A673 (cell line): ENCODE data around the gene SMIM24. TPM values are rescaled to one million over a fixed set of nuclear protein-coding genes. Genes with fewer than 3 reads are reported as not detected.

Experiments
- BruUV-seq: library from RNA; stranded (reverse); fragments of 400-500 nt; replicated peaks from 2 replicates; lab custom pipeline; 2021; lab: Mats Ljungman, UMichigan
- CTCF ChIA-PET: fragments of 300-600 bp; sonication (Branson Sonifier 250); formaldehyde crosslinking; loops from one replicate; lab custom pipeline; 2022; ENCODE audit warnings: antibody characterized with exemption; lab: Charles Lee
- POLR2A ChIA-PET: fragments of 300-600 bp; sonication (Branson Sonifier 250); formaldehyde crosslinking; loops from one replicate; lab custom pipeline; 2022; ENCODE audit warnings: antibody characterized with exemption; ENCODE audit not compliant: low non-redundant PET; lab: Charles Lee
- DNase-seq: peaks from one replicate; pipeline ENCODE4 v3.0.0-alpha.2; 2015; ENCODE audit warnings: low spot score
- H3K27ac ChIP-seq: fragments of 200-600 bp; sonication (generic); 2 replicates; pipeline ENCODE4 v1.5.1; 2016; ENCODE audit warnings: mixed run types, low read depth, mild to moderate bottlenecking, mixed read lengths, antibody characterized with exemption, low read length; ENCODE audit not compliant: poor library complexity, severe bottlenecking
- H3K27me3 ChIP-seq: fragments of 200-600 bp; sonication (generic); replicated peaks from 2 replicates; pipeline ENCODE4 v1.6.1; 2017; ENCODE audit warnings: mixed run types, low read depth, mild to moderate bottlenecking, mixed read lengths, antibody characterized with exemption, low read length; ENCODE audit not compliant: insufficient read depth, poor library complexity
- H3K36me3 ChIP-seq: fragments of 200-600 bp; sonication (generic); 2 replicates; pipeline ENCODE4 v1.6.1; 2016; ENCODE audit warnings: mixed run types, mild to moderate bottlenecking, mixed read lengths, antibody characterized with exemption, low read length; ENCODE audit not compliant: insufficient read depth, poor library complexity, severe bottlenecking
- H3K4me1 ChIP-seq: fragments of 200-600 bp; sonication (generic); 2 replicates; pipeline ENCODE4 v1.6.1; 2017; ENCODE audit warnings: mixed run types, mild to moderate bottlenecking, mixed read lengths, antibody characterized with exemption, low read length; ENCODE audit not compliant: insufficient read depth, poor library complexity, severe bottlenecking
- H3K4me3 ChIP-seq: fragments of 200-600 bp; sonication (generic); 2 replicates; pipeline ENCODE4 v1.5.1; 2016; ENCODE audit warnings: low read depth, mixed run types, mild to moderate bottlenecking, mixed read lengths, low read length; ENCODE audit not compliant: poor library complexity, severe bottlenecking
- H3K9me3 ChIP-seq: fragments of 200-600 bp; sonication (generic); 2 replicates; pipeline ENCODE4 v1.6.1; 2016; ENCODE audit warnings: mixed run types, low read depth, mild to moderate bottlenecking, mixed read lengths, antibody characterized with exemption, low read length; ENCODE audit not compliant: poor library complexity, severe bottlenecking
- EZH2 ChIP-seq: fragments of 200-600 bp; sonication (generic); IDR thresholded peaks from 2 replicates; pipeline ENCODE4 v1.6.1; 2017; ENCODE audit warnings: borderline replicate concordance, low read depth, mild to moderate bottlenecking, mixed read lengths, antibody characterized with exemption, low read length; ENCODE audit not compliant: poor library complexity, severe bottlenecking
- intact Hi-C: fragments of 100-400 bp; cut with micrococcal nuclease; formaldehyde crosslinking; loops from one replicate; pipeline ENCODE4 v1.10.0; 2022; ENCODE audit not compliant: unreplicated experiment
- total RNA-seq: library from RNA; stranded (reverse); gene quantifications from 2 replicates; pipeline ENCODE4 v1.2.3, GENCODE V29; 2021
- TF ChIP-seq, protein P1 (sequence below): fragments of 300-800, 200-600 bp; sonication (generic); conservative IDR thresholded peaks from 2 replicates; pipeline ENCODE4 v1.5.1; 2017; ENCODE audit warnings: low read depth, mild to moderate bottlenecking, antibody characterized with exemption, low read length, moderate library complexity, mixed read lengths

Gene SMIM24
- total RNA-seq, 1 experiment from 2014 or later = not detected

- DNase-seq = no peak
These were observed 31.4 kb upstream of the SMIM24 start for GRCh38 chr19:3511506-3512251.

GRCh38 chr19:3510727-3511126 is 30.4 kb upstream of the SMIM24 start:
- peaks cover 12% of the 10 kb centered on the region for H3K4me1 ChIP-seq
- TF ChIP-seq EZH2 = no peak
- ChIA-PET CTCF (no interaction called here), POLR2A (no interaction called here)
- H3K4me3 ChIP-seq = no peak overlapping the region
- no TSS peak for BruUV-seq
- H3K36me3 ChIP-seq = peaks cover 25% of the 10 kb centered on the region
- no peaks in the 10 kb centered on the region for H3K27me3 ChIP-seq
- intact Hi-C loops = no loop called here
- no peaks in the 10 kb centered on the region for H3K9me3 ChIP-seq
- DNase-seq = no peak
- no peak overlapping the region for H3K27ac ChIP-seq

More at GRCh38 chr19:3511506-3512251, 31.4 kb upstream of the SMIM24 start:
- peaks cover 25% of the 10 kb centered on the region for H3K36me3 ChIP-seq
- H3K9me3 ChIP-seq = no peaks in the 10 kb centered on the region
- ChIA-PET CTCF (interaction anchor here (0.6 kb wide), 1 partner anchor 601 kb away, joined by 7 read pairs; no protein-coding TSS in a partner anchor), POLR2A (no interaction called here)
- H3K27ac ChIP-seq = no peak overlapping the region
- BruUV-seq = no TSS peak
- no peak overlapping the region for H3K4me3 ChIP-seq
- TF ChIP-seq EZH2 = no peak
- TF ChIP-seq, protein P1, sequence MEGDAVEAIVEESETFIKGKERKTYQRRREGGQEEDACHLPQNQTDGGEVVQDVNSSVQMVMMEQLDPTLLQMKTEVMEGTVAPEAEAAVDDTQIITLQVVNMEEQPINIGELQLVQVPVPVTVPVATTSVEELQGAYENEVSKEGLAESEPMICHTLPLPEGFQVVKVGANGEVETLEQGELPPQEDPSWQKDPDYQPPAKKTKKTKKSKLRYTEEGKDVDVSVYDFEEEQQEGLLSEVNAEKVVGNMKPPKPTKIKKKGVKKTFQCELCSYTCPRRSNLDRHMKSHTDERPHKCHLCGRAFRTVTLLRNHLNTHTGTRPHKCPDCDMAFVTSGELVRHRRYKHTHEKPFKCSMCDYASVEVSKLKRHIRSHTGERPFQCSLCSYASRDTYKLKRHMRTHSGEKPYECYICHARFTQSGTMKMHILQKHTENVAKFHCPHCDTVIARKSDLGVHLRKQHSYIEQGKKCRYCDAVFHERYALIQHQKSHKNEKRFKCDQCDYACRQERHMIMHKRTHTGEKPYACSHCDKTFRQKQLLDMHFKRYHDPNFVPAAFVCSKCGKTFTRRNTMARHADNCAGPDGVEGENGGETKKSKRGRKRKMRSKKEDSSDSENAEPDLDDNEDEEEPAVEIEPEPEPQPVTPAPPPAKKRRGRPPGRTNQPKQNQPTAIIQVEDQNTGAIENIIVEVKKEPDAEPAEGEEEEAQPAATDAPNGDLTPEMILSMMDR = no peak
- no peaks in the 10 kb centered on the region for H3K27me3 ChIP-seq
- H3K4me1 ChIP-seq = peaks cover 12% of the 10 kb centered on the region
- intact Hi-C loops = no loop called here

GRCh38 chr19:3509566-3509989 is 29.3 kb upstream of the SMIM24 start:
- Histone ChIP-seq H3K4me3 (no peak overlapping the region), H3K27me3 (no peaks in the 10 kb centered on the region), H3K36me3 (peaks cover 25% of the 10 kb centered on the region), H3K9me3 (no peaks in the 10 kb centered on the region), H3K4me1 (peaks cover 23% of the 10 kb centered on the region), H3K27ac (no peak overlapping the region)
- intact Hi-C loops = no loop called here
- TF ChIP-seq EZH2 = no peak
- TF ChIP-seq, protein P1 = no peak
- BruUV-seq = no TSS peak
- DNase-seq = no peak
- CTCF ChIA-PET = no interaction called here
- POLR2A ChIA-PET = no interaction called here
